HG03060 (cell line): ENCODE results near the gene PC.

Experiments
- ATAC-seq: cut with Tn5 transposase; IDR thresholded peaks from one replicate; pipeline ENCODE4 v1.9.1; 2021; ENCODE audit warnings: low read depth, moderate number of reproducible peaks; ENCODE audit not compliant: unreplicated experiment

PC gene

DNA sequence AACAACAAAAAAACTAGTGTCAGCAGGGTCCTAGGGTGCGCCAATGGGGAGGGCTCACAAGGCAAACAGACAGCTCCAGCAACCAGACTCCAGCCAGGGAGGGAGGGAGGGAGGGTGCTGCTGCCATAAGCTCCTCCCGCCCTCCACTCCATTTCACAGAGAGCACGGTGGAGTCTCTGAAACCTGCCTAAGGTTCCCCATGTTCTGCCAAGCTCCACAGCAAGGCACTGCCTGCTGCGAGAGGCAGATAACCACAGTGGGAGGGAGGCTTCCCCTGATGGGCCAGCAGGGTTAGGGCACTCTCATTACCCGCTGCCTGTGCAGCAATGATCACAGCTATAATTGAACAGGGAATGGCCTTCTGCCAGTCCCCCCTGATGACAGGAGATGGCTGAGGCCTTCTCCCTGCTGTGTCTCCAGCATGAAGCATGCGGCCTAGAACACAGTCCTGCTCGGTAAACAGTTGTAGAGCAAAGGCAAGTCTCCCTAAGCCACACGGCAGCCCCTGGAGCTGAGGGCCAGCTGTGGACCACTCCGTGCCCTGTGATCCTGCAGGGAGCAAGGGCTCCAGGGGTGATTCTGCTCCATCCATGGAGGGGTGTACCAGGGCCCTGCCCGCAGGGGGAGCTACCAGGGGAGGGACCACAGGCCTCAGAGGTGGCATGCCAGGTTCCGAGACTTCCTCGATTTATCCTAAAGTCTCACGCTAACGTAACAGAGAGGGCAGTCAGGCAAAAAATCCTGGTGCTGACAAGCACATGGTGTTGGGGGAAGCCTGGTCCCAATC, 42.9 kb downstream of the PC start:
- no peak for ATAC-seq

DNA sequence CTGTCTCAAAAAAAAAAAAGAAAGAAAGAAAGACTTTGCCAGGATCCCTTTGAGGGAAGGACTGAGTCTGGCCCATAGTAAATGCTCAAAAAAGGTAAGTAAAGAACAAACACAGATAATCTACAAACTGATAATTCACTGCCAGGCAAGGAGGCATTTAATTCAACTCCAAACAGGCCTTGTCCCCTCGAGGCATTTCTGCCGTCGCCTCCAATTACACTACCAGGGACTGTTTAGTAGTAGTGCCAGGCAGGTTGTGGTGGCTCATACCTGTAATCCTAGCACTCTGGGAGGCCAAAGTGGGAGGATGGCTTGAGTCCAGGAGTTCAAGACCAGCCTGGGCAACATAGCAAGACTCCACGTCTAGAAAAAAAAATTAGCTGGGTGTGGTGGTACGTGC, 43.7 kb downstream of the PC start:
- ATAC-seq: no peak

DNA sequence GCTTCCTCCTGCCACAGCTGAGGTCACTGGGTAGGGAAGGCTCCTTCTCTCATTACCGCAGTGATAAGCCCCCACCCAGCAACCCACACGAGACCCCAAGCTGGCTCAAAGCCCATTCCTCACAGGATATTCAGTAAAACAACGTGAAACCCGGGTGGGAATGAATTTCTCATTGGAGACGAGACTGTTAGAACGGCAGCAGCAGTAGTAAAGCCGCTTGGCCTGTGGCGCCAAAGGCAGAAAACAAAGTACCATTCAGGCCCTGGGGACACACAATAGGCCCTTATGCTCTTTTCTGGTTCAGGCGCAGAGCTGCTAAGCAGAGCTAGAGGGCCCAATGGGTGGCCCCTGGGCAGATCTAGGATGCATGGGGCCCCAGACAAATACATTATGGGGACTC, 45.3 kb downstream of the PC start:
- no peak for ATAC-seq

DNA sequence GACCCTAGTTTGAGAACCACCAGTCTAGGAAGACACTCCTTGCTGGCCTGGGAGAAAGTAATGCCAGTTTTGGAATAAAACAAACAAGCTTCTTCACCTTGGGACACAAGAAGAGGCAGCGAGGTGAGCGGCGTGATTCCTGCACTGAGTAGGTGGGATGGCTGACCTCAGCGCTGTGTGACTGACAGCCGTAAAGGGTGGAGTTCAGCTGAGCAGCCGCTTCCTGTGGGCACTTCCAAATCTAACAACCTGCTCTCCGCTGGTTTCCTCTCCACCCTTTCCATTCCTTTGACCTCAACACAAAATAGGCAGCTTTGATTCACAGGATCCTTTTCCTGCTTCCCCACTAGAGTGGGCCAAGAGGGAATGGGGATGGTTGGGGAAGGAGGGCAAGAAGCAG, 45.8 kb downstream of the PC start:
- ATAC-seq: no peak

DNA sequence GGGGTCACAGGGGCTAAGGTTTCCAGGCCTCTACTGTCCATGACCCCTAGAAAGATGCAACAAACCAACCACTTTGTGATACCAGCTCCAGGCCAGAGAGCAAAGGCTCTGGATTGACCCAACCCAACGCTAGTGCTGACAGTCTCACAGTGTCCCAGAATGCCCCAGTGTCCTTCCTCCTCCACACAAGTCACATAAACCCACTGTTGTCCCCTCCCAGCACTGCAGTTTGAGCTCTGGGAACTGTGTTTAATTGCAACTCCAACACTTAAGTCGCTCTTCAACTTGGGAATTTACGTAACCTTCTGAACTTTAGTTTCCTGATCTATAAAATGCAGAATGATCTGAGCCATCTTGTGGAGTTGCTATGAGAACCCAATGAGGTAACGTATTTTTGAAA, 47.5 kb downstream of the PC start:
- no peak for ATAC-seq

DNA sequence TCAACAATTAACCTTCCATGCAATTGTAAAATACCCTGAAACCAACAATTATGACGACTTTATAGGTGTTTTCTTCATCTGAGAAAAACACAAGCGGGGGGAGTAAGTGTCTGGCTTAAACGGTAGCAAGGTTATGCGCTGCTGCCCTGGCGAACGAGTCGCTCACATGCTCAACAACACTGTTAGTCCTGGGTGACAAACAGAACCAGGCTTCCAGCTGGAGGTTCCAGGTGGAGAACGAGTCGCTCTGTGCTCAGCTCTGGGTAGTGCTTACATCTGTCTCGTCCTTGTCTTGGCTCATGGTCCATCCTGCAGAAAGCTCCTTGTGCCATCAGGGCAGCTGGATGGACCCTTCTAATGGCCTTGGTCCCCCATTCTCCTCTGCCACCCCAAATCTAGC, 48.2 kb downstream of the PC start:
- no peak for ATAC-seq

DNA sequence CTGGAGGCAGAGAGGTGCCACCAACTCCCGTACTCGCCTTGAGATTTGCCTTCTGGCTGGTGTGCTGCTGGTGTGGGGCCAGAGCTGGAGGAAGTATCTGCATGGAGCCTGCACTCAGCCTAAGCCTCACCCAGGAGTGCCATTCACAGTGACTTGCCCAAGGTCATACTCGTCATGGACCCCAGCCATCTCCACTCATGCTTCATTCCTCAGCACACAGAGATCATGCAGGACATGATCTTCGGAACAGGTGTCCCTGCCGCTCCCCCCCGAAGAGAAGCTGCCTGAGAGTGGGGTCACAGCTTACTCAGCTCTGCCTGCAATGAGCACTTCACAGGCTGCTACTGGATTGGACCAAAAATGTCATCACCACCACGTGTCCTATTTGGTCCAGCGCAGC, 49.0 kb downstream of the PC start:
- ATAC-seq: no peak

DNA sequence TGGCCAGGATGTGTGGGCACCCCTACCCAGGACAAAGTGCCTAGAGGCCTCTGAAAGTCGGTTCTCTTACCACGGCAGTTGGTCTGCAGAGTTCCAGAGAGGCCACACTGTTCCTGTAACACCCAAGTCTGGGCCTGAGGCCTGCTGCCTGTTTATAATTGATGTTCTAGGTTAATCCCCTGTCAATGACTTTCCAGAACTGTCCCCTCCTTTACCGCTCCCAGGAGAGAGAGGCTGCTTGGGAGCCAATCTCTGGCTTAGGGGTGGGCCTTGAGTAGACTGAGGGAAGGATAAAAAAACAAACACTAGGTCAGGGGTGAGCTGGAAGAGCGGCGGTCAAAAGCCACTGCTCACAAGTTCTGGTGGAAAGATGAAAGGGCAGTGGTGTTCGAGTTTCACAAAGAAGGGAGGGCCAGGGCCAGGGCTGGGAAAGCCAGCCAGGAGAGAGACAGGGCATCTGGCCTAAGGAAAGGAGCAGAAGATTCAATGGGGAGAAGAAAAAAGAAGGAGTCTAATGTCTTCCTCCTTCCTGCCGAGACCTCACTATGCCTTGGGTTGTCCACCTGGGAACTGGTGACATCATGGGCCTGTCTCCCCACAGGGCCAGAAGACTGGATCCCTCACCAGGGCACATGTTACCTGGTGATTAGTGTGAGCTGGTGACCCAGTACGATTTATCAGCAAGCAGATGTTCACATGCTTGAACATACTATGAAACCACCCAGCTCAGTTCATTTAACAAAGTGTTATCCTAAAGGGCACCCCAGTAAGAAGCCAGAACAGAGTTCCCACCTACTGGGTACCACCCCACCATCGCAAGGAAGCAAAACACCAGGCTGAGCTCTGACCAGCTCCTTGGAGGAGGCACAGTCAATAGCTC, 50.2 kb downstream of the PC start:
- no peak for ATAC-seq

DNA sequence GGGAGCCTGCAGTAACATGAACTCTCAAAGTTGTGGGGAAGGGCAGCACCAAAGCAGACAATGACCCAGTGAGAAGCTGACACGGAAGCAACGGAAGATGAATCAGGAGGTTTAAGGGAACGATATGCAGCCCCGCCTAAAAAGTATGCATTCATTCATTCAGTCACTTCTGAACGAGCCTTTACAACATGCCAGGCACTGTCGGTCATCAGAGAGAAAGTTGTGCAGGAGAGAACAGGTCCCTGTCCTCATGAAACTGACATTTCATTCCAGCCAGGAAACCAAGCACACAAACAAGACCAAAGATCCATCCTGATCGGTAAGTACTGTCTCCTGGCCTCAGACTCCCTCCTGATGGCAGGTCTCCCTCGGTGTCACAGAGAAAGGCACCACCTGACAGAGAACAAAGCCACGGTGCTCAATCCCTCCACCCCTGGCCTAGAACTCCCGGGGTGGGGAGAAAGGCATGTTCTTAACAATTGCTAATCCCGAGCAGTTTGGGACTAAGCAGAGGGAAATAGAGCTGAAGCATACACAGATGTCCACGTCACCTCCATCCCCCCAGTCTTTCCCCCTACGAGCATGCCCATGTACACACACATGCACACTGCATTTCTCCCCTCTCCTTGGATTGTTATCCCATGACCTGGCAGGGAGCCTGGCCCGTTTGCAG, 52.0 kb downstream of the PC start:
- ATAC-seq: no peak

DNA sequence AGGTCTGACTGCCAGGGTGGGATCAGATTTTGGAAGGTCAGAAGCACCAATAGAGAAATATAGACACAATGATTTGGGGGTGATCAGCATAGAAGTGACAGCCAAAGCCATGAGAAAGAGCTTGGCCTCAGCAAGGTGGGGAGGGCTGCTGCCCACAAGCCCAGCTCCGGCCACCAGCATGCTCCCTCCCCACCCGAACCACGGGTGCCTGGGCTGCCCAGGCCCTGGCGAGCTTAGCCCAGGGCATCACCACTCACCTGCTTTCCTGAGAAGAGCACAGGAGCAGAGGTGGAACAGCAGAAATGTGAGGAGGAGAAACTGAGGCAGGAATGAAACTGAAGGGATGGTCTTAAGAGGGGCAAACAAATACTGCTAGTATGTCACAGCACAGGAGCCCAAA, 52.6 kb downstream of the PC start:
- ATAC-seq: no peak

DNA sequence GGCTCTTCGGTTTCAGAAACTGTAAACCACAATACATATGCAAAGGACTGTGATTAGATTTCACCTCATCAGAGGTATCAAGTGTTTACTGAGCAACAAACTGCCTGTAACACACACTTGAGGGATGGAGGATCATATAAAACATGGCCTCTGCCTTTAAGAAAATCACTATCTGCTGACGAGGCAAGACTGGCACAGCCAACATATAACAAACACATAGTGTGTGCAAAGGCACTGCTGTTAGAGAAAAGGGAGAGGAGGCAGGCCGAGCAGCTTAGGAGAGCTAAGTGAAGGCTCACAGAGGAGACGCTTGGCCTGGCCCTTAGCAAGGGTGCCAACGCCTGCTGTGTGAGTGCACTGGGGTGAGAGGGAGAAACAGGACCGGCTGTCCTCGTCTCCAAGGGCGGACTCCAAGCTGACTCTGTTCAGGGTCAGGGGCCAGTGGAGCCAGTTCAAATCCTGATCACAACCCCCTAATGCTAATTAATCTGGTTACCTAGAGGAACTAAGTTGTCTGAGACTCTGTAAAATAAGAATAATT, 53.1 kb downstream of the PC start:
- ATAC-seq: no peak

DNA sequence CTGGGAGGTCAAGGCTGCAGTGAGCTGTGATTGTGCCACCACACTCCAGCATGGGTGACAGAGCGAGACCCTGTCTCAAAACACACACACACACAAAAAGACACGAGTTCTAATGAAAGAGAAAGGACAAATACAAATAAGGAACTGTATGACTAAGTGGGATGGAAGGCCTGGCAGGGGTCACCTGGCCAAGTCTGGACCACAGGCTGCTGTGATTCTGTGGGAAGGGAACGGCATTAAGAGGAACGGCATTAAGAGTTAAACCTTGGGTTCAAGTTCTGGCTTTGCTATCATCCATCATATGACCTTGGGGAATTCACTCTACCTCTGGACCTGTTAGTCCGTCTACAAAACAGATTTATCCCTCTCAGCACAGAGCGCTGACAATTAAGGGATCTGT, 53.6 kb downstream of the PC start:
- no peak for ATAC-seq

DNA sequence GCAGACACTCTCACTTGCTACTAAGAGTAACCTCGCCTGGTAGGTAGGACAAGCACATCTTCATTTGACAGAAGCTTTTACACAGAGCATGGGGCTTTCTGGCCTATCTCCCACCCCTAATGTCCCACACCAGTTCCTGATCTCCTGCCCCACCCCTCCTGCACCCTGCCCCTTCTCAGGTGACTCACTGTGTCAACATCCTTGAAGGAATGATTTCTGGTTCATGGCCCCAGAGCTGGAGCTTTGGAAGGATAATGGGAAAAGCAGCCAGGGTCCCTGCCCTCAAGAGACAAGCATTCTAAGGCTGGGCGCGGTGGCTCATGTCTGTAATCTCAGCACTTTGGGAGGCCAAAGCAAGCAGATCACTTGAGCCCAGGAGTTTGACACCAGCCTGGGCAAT, 54.1 kb downstream of the PC start:
- no peak for ATAC-seq

DNA sequence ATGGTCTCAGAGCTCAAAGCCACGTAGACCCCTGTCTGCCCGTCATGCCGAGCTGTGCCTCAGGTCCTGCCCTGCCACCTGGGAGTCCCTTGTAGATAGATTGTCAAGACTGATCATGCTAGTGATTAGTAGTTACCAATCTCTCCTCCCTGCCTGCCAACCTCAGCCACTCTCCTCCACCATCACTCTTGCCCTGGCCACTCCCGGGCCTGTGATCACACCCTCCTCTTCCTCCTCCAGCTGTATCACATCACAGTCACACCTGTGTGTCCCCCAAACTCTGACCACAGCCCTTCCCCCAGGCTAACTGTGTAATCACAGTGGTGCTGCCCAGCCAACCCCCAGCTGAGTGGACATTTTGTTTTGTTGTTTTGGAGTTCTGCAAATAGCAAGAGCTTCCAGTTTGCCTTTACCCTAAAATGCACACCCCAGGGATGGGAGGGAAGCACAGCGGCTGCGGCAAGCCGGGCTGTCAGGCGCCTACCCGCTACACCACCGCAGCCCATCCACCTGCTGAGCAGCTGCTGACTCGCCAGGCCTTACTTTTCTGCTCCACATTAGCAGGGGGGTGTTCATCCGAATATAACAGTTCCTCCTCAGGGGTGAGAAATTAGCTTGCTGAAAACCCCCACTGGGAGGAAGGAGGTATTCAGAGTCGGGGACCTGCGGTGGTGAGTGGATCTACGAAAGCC, 55.6 kb downstream of the PC start:
- ATAC-seq: no peak

DNA sequence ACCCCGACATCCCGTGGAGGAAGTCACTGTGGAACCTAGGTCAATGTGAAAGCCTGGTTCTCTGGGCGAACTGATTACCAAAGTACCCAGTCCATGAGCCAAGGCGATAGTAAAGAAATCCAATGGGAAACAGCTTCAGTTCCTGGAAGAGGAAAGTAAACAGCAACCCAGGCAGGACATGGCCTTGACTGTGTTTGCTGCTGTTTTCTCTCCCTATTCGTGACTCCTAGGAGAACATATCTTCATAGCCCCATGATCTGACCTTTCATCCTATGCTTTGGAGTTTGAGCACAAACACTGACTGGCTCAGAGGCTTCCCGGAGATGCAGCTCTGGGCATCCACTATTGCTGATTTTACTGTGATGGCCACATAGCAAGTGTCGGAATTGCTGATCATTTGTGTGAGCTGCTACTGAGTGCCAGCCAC, 56.2 kb downstream of the PC start:
- no peak for ATAC-seq

DNA sequence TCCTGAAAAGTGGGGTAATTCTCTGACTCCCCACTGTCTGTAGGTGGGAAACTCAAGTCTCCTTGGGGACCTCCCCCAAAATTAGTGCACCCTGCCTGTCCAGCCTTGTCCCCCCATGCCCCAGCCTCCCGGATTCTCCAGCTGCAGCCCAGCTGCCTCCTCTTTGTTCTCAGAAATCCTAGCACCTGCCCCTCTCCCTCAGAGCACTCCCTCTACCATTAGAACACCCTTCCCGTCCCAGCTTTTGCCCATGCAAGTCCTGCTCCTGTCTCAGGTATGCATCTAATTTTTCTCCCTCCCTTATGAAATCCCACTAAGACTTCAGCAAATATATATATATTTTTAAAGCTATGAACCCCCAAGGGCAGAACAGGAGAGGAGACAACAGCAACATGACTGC, 64.0 kb downstream of the PC start:
- ATAC-seq: no peak

DNA sequence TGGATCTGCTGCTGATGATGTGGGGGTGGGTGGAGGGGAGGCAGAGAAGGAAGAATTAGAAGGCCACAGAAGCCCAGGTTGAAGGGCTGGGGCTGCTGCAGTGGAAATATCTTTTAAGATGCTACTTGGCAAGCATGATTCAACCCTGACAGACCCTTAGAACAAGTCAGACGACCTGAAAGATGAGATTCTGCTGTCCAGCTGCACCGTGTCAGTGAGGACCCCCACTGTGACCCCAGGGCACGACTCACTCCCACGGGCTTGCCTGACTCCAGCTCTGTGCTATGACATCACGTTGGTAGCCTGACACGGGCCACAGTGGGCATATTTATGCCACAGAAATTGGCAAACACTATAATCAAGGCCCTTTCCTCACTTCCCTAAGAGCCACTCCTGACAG, 65.3 kb downstream of the PC start:
- ATAC-seq: no peak

DNA sequence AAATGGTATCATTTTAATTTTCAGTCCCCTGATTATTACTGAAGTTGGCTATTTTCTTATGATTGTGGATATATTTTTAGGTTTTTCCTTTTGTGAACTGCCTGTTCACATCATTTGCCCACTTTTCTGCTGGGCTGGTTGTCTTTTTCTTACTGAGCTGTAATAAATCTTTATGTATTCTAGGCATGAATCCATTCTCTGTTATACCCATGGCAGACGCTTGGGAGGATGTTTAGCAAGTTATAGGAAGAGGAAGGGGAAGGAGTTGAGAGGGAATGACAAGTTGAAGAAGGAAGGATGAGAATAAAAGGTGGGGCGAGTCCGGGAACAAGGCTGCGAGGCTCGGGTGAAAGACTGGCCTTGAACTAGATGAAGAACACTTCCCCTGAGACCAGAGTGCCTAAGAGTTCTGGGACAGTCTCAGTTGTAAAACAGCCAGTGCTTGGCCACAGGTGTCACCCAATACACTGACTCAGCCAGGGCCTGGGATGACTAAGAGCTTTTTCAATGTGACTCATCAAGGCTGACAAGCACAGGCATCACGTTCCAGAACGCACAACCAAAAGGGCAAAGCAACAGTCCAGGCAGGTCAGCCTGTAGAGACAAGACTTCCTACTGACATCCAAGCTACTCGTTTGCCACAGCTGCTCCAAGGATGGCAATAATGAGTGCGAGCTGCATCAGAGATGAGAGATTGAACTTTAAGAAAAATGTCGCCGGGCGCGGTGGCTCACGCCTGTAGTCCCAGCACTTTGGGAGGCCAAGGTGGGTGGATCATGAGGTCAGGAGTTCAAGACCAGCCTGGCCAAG, 66.1 kb downstream of the PC start:
- peak; percentile 86 for ATAC-seq

DNA sequence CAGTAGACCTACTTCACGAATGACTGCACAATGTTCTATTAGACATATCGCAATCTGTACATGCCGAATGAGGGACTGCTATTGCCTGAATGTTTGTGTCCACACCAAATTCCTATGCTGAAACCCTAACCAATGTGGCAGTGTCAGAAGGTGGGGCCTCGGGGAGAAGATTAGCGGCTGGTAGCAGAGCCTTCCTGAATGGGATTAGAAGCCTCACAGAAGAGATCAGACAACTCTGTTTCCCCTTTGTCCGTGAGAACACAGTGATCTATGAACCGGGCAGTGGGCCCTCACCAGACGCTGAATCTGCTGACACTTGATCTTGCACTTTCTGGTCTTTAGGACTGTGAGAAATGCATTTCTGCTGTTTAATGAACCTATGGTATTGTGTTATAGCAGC, 68.2 kb downstream of the PC start:
- ATAC-seq: no peak

DNA sequence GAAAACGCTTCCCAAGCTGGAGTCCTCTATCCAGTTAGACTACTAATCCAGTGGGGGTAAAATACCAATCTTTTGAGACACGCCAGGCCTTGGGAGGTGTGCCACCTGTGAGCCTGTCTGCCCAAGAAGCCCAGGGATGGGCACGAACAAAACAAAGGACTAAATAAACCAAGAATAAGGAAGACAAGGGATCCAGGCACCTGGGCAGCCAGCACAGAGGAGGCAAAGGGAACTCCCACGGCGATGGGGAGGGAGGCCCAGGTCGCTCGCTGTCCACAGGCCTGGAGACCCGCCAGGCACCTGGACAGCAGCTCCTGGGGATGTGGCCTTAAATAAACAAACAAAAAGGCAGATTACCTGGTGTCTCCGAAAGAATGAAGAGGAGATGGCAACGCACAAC, 69.9 kb downstream of the PC start:
- ATAC-seq: no peak
